Hematopoietic multipotent progenitor cell treated with erythropoietin and hydrocortisone succinate and interleukin-3 and kit ligand, for 17 days (in vitro differentiated cells): ENCODE results near the gene CHCHD3.
"Not testable (repeated sequence)": the region's sequence is repeated elsewhere in the genome, so short reads cannot be mapped to it uniquely, and the experiment has no call there.

Experiments used
- DNase-seq: peaks from one replicate; pipeline ENCODE4 v3.0.0-alpha.2; 2015; ENCODE audit warnings: low spot score

Gene CHCHD3

DNA sequence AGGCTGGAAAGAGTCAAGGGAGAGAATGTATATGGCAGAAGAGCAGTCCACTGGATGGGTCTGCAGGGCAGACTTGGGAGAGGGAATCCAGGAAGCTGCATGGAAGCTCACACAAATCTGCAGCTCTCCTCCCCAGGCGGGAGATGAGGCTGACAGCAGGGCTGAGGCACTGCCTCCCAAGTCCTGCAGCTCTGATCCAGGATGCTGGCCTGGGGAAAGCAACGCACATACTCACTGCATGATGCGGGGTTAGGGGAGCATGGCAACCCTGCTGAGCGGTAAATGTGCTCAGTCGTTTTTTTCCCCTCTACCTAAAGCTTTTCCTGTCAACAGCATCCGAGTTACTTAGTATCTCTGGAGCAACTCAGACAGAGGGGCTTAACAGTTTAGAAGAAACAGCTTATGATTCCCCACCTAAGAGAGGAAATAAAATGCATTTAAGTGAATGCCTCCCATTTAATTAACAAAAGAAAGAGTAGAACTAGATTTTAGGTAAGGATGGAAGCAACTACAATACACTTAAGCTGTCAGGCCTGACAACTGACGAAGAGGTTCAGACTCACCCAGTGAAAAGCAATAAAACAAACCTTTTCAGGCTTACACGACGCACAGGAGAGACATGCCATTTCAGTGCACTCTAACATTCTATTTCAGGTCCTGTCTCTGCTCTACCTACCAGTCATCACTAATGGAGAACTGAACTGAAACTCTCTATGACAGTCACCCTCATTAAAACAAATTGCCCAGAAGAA is 37.0 kb downstream of the CHCHD3 start:
- DNase-seq: no peak

DNA sequence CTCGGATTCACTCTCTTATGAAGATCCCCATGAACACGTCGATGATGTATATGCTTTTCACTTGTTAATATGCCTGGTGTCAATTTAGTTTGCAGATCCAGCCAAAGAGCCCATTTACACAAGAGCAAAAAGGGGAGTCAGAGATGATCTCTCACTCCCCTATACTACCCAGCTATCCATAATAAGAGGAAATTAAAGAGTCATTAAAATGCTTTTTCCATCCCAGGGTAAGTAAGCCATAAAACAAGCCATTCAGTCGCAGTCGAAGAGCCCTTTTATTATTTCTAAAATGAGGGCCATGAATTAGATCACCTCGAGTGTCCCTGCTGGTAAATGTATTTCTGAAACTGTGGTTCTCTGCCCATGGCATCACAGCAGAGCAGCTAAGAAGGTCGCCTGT is 41.2 kb downstream of the CHCHD3 start:
- no peak for DNase-seq

DNA sequence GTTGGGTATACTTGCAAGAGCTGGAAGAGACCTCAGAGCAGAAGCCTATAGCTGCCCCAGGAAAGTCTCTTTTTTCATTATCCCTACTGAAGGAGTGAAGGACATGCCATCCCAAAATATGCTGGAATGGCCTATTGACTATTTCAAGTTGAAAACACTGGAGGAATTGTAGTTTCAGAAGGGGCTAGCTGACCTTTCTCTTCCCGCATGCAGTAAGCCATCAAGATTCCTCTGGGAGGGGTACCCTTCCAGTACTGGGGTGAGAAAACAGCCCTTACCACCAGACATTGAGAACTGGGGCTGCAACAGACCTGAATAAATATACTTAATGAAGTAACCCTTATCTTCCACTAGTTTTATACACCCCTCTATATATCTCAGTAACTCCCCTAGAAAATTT is 41.7 kb downstream of the CHCHD3 start:
- no peak for DNase-seq

DNA sequence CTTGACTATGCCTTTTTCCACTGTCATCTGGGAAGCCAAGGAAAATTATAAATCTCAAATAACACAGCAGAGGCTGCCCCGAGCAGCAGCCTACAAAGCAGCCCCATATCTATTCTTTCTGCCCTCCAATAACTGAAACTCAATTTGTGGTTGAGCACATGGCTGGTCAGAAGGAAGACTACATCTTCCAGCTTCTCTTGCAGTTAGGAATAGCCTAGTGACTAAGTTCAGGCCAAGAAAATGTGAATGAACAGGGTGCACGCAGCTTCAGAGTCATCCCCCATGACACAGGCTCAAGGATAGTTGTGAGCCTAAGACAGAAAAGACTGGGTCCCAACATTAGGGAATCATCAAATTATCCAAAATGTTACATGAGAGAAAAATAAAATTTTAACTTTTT is 42.3 kb downstream of the CHCHD3 start:
- DNase-seq: no peak

DNA sequence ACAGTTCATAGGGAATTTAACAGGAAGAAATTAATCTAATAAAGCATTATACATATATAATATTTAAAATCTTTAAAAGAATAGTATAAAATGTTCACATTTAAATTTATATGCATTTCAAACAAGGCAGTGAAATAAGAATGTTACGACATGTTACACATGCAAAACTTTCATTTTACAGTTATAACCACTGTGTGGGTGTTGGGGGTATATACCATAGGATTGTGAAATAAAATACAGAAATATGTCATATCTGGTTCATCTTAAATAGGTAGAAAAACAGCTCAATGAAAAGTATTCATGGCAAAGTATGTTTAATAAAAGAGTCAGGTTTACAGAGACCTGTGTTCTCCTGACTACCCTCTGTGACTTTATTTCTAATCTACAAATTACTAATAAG is 45.6 kb downstream of the CHCHD3 start:
- DNase-seq: no peak

DNA sequence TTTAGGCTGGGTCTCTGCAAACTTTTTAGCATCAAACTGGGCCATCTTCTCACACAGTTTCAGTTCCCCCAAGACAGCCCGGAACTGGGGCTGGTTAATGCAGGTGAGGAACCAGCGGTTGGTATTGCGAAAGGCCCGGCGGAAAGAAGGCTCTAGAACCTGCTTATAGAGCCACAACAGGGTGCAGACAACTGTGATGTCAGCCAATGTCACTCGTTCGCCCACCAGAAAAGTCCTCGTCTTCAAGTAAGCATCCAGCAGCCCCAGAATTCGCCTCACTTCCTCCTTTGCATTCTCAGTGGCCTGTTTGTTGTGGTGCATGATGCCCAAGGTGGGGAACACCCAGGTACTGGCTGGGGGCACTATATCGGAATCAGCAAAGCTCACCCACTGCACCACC is 46.6 kb downstream of the CHCHD3 start:
- not testable (repeated sequence) for DNase-seq

DNA sequence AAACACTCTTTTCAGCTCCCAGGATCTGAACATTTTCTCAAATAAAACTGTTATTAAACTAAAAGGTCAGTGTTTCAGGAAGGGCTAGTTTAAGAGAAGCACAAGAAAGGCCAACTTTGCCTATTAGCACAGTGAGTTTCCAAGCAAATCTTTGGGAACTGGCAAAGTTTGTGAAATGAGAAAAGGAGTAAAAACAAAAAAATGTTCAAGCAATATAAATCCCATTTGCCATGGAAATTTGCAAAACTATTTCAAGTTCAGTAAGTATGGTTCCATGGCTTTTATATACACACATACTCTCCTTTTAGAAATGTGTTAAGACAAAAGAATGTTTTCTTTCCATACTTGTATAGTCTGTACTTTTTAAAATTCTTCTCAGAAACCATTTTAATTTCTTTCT is 51.5 kb downstream of the CHCHD3 start:
- no peak for DNase-seq

DNA sequence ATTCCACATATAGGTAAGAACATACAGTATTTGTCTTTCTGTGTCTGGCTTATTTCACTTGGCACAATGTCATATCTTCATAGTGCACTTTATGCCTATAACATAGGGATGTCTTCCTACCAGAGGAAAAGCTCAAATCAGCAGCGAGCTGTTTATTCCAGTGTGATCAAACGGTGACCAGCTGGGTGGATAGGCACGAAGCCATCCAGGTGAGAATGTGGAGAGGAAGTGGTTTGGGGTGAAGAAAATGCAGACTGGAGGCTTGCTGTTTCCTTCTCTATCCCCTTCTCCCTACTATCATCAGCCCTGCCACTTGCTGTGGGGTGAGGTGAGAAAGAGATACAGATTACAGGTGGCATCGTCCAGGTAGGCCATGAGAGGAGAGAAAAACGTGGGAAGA is 52.4 kb downstream of the CHCHD3 start:
- no peak for DNase-seq

DNA sequence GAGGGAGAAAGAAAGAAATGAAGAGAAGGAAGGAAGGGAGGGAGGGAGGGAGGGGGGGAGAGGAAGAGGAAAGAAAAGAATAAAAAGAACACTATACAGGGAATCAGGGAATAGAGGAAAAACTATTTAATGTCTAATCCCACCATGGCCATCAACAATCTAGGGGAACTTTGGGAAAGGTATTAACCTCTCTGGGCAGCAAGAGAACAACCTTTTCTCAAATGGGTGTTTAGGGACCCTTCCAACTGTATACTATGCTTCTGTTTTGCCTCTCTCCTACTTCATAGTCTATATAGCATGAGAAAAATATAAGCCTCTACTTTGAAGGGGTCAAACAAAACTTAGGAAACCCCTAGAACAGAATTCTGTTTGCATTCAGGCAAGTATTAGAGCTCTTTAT is 54.5 kb downstream of the CHCHD3 start:
- DNase-seq: no peak

DNA sequence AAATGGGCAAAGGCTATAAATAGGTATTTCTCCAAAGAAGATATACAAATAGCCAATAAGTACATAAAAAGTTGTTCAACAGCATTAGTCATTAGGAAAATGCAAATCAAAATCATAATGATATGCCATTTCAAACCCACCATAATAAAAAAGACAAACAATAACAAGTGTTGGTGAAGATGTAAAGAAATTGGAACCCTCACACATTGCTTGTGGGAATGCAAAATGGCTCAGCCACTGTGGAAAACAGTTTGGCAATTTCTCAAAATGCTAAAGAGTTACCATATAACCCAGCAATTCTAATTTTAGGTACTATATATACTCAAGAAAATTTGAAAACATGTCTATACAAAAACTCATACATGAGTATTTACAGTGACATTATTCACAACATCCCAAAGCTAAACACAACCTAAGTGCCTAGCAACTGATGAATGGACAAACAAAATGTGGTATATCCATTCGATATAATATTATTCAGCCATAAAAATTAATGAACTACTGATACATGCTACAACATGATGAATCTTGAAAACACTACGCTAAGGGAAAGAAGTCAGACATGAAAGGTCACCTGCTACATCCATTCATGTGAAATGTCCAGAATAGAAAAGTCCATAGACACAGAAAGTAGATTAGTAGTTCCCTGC is 55.6 kb downstream of the CHCHD3 start:
- DNase-seq: no peak

DNA sequence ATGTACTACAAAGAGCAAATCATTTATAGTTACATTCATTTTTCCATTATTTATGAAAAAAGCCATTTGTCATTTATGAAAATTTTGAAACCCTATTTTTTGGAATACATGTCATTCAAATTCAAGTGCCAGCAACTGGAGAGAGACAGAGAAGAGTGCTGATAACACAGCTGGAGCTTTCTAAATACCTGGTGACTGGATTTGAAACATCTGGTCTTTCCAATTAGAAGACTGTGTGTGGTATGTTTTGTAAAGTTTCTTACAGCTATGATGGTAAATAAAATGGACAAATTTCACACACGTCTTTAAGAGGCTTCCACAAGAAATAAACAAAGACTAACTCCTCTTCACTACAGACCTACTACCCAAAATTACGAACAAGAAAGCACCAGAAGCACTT is 56.8 kb downstream of the CHCHD3 start:
- DNase-seq: no peak

DNA sequence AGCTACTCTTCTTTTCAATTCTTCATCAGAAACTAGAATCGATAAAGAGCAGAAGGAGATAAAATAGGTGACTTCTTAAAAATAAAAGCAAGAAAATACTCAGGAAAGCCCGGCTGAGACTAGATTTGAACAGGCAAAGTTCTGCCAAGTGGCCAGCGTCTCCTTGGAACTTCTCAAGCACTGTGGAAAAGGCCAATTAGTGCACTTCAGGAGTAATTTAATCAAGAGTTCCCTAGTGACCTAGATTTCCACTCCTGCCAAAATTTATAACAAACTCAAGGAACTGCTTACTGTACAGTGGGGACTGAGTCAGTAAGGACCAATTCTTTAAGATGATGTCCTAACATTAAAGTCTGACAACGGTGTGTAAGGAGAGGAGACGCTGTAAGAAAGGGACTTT is 57.3 kb downstream of the CHCHD3 start:
- DNase-seq: no peak

DNA sequence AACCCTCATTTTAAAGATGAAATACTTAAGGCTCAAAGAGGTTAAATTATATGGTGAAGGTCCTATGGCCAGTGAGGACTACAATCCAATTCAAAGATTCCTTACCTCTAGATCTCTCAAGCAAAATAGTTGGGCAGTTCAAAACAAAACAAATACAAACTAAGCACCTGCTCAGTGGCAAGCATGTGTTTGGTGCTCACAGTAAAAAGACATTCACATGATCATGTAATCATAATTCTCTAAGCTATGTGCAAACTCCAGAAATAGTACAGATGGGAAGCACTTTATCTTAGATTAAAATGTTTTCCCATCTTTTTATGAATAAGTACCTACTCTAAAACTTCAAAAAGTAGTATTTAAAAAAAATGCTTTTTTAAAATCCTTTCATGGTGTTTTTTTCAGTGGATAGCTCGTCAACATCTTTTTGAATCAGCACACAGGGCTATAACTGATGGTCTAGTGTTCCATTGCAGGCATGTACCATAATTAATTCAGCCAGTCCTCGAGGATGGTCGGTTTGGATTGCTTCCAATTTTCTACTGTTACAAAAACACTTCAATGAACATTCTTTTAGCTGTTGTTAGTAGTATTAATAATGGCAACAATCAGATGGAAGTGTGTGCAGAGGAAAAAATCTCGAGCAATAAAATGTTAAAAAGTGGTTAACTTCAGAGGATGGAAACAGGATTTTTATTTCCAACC is 58.4 kb downstream of the CHCHD3 start:
- DNase-seq: no peak

DNA sequence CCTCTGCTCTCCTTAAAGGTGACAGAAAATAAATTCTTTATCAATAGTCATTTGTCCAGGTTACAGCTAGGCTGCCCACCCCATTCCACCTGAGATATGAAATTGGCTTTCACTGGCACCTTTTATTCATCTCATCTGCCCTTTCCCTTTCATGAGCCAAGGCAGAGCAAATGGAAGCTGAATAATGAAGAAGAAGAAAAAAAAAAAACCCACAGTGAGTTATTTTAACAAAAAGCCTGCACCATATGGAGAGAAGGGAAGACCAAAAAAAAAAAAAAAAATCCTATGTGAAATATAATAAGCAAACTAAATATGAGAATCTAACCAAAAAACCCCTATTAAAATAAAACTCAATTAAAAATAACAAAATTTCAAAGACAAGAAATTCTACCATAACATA is 59.2 kb downstream of the CHCHD3 start:
- DNase-seq: no peak

DNA sequence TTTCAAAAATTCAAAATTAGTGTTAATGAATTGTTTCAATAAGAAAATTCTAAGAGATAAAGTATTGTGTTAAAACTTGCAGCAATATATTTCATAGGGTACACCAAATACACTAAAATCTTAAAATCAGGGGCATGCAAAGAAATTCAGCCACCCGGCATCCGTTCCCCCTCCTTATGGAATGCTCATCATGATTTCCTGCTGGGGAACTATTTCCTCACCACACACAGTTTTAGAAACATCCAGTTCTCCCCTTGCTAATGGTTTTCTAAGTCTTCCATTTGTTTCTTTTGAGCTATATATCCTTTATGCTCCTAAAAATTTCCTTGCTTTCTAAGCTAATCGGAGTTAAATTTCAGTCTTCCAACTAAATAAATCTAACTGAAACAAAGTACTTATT is 60.7 kb downstream of the CHCHD3 start:
- DNase-seq: no peak

DNA sequence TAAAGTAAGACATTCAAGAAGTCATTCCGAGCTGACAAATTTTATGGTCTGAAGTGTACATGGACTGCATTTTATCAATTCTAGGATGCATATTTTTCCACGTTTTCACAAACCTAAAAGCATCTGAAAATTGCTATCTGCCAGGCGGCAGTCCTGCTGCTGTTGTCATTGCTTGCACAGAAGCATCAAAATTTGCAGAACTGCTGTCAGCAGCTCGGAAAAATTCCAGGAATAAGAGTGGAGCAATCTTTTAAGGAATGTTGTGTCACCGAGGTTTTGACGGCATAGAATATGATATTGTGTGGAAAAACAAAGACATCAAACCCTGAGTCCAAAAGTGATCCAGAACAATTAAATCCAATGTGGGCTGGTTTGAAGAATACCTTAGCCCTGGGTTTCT is 61.4 kb downstream of the CHCHD3 start:
- DNase-seq: no peak

DNA sequence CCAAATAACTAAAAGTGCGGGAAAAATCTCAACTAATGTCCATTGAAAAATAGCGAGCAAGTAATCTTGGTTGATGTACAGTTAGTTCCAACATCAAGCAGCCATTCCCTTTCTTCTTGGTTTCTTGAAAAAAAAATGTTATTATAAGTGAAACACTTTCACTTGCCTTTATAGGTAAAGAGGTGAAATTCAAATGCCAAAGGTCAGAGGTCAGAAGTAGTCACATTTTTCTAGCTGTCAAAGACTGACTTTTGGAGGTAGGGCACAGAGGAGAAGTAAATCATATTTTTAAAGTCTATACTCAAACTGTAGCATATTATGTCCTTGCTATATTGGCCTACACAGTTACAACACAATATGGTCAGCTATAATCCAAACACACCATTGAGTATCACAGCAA is 62.3 kb downstream of the CHCHD3 start:
- DNase-seq: no peak

DNA sequence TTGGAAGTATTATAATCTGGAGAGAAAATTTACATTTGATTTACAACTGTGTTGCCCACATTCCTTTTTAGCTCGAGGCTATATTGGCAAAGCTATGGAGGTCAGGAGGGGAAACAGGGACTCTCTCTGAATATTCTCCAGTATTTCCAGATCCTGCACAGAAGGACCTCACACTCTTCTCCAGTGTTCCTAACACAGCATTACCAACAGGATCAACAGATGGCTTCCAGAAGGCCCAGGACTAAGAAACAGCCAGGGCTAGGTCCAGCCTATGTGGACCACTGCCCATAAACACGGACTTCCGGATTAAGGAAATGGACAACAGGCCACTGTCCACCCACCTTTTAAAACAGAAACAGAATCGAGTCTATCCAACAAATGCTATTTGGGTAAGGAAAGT is 65.3 kb downstream of the CHCHD3 start:
- DNase-seq: no peak

DNA sequence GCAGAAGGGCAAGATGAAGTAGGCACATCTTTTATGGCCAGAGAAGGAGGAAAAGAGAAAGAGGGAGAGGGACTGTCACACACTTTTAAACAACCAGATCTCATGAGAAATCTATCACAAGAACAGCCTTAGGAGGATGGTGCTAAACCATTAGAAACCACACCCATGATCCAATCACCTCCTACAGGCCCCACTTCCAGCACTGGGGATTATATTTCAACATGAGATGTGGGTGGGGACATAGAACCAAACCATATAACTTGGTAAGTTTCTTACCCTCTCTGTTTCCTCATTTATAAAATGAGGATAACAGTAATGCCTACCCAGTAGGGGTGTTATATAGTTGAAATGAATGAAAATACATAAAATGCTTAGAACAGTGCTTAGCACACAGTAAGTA is 66.0 kb downstream of the CHCHD3 start:
- no peak for DNase-seq

DNA sequence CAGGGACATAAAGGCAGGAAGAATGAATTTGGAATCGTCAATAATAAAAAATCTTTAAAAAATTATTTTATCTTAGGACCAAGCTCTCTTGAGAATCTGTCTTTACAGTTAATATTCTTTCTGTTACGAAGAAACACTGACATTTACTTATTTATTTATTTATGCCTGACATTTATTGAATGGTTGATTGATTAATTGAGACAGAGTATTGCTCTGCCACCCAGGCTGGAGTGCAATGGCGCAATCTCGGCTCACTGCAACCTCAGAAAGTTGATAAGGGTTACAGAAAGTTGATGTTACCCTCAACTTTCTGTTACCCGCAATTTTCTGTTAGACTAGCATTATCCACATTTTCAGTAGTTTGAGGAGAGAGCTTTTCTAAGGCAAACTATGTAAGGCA is 70.1 kb downstream of the CHCHD3 start:
- no peak for DNase-seq

DNA sequence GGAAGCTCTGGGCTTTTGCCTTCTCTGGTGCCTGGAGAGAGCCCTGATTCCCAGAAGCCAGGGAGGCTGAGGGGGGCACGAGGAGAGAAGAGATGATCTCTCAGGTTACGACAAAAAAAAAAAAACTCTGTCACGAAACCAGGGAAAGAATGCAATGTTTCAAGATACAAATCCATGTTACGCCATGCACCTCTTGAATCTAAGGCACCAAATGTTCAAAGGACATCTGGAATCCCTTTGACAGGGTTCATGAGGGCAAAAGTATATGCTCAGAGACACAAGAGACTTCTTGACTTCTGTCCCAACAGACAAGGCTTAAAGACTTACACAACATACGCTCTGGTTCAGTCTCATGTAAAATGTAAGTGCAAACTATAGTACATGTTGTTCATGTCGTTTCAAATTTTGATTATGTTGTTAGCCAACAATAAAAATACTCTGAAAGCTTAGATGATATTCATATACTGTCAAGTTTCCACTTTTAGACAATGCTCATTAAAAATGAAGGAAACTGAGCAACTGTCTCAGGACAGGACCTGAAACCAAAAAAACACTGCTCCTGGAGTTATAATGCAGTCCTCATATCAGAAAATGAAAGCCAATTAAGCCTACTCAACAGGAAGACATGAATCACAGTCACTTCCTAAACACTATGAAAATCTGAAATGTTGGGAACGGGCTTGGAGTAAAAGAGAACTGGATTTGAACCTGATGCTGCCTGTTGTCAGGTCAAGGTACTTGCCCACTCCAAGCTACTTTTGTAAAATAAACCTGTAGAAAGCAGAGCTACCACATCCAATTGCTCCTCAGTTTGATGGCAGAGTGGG is 72.3 kb downstream of the CHCHD3 start:
- DNase-seq: no peak

DNA sequence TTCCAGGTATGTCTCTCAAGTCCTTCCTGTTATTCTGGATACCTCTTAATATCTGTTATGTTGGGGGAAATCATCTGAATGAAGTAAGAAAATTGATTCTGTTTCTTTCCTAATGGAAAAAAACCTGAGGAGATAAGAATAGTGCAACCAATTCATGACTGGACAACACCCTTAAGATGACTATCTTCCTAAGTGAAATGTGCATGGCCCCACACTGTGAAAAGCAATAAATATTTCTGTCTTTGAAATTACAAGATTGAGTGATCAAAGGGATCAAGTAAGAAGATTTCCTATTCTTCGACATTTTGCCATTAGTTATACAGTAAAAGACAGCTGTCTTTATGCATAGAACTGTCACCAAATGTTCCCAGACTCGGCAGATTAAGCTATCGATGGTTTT is 73.9 kb downstream of the CHCHD3 start:
- no peak for DNase-seq
